HG03039 (cell line): Measurements from ENCODE around the gene WASF2.
"Not testable (repeated sequence)": the region's sequence is repeated elsewhere in the genome, so short reads cannot be mapped to it uniquely, and the experiment has no call there.

Experiments
- ATAC-seq: cut with Tn5 transposase; IDR thresholded peaks from one replicate; pipeline ENCODE4 v1.9.1; 2021; ENCODE audit warnings: mild to moderate bottlenecking, moderate library complexity; ENCODE audit not compliant: unreplicated experiment

The WASF2 gene

GRCh38 chr1:27521861-27522431 lies 32.0 kb upstream of the WASF2 start:
- no peak for ATAC-seq

DNA sequence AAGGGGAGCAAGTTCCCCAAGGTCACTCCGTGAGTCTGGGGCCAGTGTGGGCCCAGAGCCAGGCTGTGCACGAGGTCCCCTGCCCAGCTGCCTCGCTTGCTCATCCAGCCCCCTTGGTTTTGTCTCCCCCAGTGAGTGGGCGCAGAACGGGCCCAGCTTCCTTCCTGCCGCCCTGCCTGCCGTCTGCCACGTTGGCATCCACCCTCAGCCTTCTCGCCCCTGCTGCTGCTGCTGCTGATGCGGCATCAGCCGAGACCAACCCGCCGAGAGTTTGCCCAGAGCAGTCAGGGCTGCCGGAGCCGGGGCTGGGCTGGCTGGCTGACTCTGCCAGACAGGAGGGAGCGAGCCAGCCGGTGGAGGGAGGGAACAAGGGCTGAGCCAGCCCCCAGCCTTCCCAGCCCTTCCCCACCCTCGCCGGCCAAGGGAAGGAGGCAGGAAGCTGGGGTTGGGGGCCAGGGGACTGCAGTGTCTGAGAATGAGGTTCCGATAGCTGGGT lies 31.4 kb upstream of the WASF2 start:
- ATAC-seq = no peak

DNA sequence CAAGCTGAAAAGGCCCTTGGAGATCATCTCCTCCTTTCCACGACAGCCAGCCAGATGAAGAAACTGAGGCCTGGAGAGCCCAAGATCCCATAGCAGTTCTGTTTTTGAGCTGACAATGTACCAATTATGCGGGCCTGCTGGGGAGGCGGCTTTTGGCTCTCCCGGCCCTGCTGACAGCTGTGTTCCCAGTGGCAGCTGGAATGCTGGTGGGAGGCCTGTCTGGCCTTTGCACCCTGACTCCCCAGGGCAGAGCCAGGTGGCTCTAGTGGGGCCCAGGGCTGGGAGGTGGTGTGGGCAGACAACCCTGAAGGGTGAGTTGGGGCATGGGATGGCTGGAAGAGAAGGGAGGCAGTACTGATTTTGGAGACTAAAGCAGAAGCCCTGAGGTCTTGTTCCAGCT lies 30.7 kb upstream of the WASF2 start:
- no peak for ATAC-seq

DNA sequence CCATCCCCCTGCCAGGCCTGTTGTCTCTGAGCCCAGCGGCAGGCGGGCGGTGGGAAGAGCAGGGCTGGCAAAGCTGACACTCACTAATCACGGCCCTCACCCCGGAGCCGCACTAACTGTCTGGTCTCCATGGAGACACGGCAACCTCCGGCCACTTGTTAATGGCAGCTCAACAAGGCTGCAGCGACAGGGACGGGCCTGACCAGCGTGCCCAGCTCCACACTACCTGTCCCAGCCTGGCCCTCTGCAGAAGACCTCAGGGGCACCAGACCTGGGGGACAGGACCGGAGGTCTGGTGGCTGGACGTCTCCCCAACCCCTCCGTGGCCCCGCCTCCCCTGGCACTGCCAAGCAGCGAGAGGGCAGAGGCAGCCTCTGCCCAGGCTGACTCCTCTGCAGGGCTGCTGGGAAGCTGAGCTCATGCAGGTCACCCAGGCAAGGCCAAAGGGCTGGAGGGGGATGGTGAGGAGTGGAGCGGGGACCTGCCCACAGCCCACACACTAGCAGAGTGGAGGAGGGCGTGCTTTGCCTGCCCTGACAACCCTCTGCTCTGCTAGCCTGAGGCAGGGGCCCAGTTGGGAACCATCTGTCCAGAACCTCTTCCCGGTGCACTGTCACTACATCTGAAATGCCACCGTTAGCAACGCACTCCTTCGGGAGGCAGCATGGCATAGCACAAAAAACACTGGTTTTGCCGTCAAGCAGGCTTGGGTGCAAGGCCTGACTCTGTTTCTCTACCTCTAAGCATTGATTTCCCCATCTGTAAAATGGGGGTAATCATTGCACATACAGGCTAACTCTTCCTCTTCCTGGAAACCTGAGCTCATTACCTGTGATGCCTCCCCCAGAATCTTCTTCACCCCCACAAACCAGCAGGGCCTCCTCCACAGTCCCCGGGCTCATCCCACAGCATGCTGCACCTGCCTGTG lies 29.6 kb upstream of the WASF2 start:
- ATAC-seq = no peak

- ATAC-seq = no peak
Observed at GRCh38 chr1:27518808-27519207, 28.8 kb upstream of the WASF2 start.

- ATAC-seq = no peak
Observed at GRCh38 chr1:27517907-27518718, 28.1 kb upstream of the WASF2 start.

DNA sequence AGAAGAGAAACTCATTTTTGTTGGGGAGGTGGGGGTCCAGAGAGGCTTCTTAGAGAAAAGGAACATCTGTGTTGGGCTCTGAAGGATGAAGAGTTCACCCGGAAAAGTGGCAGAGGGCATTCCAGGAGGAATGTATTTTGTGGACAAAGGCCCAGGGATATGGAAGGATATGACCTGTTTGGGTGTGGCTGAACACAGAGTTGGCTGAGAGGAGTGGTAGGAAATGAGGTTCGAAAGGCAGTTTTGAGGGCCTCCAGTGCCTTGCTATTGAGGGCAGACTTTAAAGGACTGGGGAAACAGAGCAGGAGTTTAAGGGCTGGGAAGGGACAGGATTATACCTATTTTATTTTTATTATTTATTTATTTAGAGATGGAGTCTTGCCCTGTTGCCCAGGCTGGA lies 27.3 kb upstream of the WASF2 start:
- ATAC-seq = no peak

- ATAC-seq = no peak
Observed at GRCh38 chr1:27515626-27516025, 25.7 kb upstream of the WASF2 start.

GRCh38 chr1:27513958-27514357 lies 24.0 kb upstream of the WASF2 start:
- ATAC-seq = no peak

- ATAC-seq = no peak
Observed at GRCh38 chr1:27513528-27513927, 23.6 kb upstream of the WASF2 start.

GRCh38 chr1:27509127-27510080 lies 19.4 kb upstream of the WASF2 start:
- ATAC-seq = no peak

- ATAC-seq = no peak
Observed at GRCh38 chr1:27507960-27508665, 18.1 kb upstream of the WASF2 start.

DNA sequence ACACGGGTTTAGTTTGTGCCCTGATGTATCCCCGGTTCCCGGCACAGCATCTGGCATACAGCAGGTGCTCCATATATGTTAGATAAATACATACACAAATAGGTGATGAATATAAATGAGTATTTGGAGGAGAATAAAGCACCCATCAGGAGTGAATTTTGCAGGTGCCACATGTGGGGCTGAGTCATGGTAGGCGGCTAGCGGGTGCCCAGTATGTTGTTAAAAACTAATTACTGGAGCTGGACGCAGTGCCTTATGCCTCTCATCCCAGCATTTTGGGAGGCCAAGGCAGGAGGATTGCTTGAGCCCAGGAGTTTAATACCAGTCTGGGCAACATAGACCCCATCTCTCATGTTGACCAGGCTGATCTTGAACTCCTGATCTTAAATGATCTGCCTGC lies 16.7 kb upstream of the WASF2 start:
- no peak for ATAC-seq

GRCh38 chr1:27505420-27505680 lies 15.4 kb upstream of the WASF2 start:
- ATAC-seq = no peak

DNA sequence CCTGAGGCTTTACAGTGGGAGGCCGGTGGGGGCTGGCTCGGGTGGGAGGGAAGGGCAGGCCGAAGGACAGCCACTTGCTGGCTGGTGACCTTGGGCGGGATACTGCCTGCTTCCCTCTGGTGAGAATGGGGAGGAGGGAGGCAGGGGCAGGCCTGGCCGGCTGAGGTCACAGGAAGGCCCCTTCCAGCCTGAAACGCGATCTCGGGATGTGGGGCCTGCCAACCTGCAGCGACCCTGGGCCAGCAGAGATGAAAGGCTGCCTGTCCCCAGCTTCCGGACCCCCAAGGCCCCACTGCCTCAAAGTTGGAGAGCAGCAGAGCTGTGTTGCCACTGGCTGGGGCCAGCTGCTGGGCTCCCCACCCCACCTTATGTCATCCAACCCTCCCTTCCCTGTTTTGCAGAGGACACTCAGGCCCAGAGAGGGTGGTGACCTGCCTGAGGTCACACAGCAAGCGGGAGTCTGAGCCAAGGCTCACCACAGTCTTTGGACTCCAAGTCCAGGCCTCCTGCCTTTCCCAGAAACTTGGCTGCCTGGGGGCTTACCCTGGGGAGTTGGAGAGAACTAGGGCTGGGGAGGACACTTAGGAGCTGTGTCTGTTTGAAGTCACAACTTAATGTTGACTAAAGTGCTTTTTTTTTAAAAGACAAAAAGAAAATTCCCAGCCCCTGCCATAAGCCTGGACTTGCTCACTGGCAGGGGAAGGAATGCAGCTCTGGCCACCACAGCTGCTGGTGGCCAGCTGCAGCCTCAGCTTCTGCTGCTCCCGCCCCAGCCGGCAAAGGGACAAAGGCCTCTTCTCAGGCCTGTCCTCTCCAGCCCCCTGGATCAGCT lies 14.8 kb upstream of the WASF2 start:
- ATAC-seq = no peak

DNA sequence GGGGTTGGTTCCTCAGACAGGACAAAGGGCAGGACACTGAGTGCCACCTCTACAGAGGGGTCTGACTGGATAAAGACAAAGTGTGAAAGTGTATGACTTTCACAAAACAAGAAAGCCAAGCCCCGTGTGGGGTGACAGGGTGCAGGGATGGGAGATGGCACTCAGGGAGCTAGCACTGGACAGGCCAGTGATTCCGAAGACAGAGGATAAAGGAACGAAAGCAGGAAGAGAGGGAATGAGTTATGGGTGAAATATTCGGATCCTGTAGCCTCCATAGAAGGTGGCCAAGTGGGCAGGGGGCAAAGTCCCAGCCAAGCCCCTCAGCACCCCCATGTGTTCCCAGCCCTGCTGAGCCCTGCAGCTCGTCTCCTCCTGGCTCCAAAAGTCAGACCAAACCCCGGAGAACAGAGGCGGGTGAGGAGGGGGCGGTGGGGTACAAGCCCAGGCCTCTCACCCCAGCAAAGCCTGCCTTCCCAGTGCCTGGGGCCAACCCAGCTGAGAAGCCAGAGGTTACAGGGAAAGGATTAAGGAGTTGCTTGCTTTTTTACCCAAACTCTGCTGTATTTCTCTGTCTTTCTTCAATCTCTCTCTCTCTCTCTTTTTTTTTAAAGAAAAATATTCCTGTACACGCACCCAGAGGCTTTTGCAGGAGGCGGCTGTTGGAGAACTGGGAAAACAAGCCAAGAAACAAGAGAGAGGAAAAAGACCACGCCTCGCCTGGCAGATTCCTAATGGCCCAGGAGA lies 14.0 kb upstream of the WASF2 start:
- no peak for ATAC-seq

DNA sequence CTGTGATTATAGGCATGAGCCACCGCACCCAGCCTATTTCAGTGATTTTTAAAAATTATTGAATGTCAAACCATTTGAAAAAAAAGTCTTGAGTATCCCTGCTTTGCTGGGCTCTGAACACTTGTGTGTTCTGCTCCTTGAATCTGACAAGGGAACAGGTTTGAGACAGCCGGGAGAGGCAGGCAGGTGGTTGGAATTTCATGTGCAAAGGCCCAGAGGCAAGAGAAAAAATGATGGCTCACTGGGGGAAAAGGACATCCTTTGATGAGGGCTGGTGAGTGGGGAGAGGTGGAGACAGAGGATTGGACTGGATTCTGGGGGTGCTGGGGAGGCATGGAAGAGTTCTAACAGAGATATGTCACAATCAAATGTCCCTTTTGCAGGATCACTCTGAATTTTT lies 13.1 kb upstream of the WASF2 start:
- no peak for ATAC-seq

DNA sequence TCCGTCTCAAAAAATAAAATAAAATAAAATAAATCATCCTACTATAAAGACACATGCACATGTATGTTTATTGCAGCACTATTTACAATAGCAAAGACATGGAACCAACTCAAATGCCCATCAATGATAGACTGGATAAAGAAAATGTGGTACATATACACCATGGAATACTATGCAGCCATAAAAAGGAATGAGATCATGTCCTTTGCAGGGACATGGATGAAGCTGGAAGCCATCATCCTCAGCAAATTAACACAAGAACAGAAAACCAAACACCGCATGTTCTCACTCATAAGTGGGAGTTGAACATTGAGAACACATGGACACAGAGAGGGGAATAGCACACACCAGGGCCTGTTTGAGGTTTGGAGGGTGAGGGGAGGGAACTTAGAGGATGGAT lies 11.2 kb upstream of the WASF2 start:
- ATAC-seq = not testable (repeated sequence)
